Loucy (cell line): ENCODE results near the gene SPRYD3.
A peak's percentile ranks its signal among the peaks of the same experiment; 100 is the strongest.

ENCODE experiments used
- EZH2phosphoT487 ChIP-seq: fragments of 200-600 bp; IDR thresholded peaks from 2 replicates; pipeline ENCODE4 v1.6.1; 2018; ENCODE audit warnings: antibody characterized with exemption, mild to moderate bottlenecking, moderate library complexity, borderline replicate concordance
- TF ChIP-seq, protein P1 (sequence below): fragments of 200-600 bp; sonication (generic); conservative IDR thresholded peaks from 2 replicates; pipeline ENCODE4 v1.5.1; 2014; ENCODE audit warnings: mild to moderate bottlenecking, antibody characterized with exemption, low read length

DNA sequence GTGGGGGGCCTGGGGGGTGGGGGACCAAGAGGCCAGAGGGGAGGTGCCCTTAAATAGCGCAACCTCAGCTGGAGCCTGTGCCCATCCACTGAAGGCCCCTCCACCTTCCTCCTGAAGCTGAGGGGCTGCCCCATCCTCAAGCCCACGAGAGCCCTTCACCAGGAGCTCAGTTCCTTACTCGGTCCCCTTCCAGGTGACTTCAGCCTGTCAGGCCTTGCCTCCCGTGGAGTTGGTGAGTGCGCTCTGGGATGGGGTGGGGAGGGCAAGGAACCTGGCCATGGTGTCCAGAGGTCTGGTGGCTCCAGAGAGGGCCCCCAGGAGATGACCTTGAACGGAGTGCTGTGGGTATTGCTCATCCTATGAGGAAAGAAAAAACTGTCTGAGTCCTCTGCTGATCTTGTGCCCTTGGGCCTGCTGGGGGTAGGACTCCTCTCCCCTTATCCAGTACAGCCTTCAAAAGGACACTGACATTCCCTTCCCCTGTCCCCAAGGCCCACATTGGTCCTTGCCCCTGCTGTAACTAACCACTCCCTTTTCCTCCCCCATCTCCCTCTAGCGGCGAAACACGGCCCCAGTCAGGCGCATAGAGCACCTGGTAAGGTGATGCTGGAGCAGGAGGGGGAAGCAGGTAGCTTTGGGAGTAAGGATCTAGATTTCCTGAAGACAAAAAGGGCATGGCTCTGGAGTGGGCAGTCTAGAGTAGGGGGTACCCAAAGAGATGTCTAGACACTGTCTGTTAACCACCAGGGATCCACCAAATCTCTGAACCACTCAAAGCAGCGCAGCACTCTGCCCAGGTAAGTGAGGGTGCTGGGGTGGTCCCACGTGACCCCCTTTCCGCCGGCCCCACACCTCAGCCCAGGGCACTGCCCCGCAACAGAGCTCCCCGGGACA is 25.7 kb downstream of the SPRYD3 start:
- TF ChIP-seq, protein P1, sequence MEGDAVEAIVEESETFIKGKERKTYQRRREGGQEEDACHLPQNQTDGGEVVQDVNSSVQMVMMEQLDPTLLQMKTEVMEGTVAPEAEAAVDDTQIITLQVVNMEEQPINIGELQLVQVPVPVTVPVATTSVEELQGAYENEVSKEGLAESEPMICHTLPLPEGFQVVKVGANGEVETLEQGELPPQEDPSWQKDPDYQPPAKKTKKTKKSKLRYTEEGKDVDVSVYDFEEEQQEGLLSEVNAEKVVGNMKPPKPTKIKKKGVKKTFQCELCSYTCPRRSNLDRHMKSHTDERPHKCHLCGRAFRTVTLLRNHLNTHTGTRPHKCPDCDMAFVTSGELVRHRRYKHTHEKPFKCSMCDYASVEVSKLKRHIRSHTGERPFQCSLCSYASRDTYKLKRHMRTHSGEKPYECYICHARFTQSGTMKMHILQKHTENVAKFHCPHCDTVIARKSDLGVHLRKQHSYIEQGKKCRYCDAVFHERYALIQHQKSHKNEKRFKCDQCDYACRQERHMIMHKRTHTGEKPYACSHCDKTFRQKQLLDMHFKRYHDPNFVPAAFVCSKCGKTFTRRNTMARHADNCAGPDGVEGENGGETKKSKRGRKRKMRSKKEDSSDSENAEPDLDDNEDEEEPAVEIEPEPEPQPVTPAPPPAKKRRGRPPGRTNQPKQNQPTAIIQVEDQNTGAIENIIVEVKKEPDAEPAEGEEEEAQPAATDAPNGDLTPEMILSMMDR: peak; percentile 81
- TF ChIP-seq EZH2phosphoT487: no peak
